Measurements from ENCODE around the gene PAGR1. TPM values are rescaled to one million over a fixed set of nuclear protein-coding genes. Genes with fewer than 3 reads are reported as not detected.

The PAGR1 gene
- total RNA-seq, 1 donor from 2014 or later = 23.0 TPM

GRCh38 chr16:29844575-29845331 lies 28.8 kb downstream of the PAGR1 start:
- Mint-ChIP-seq H3K9me3 (ENCODE audit: low read depth) (no peaks in the 10 kb centered on the region), H3K4me1 (ENCODE audit: low read depth) (peaks cover 4% of the 10 kb centered on the region), H3K4me3 (ENCODE audit: unreplicated experiment) (no peak overlapping the region), H3K27me3 (ENCODE audit: low read depth) (no peaks in the 10 kb centered on the region), H3K27ac (ENCODE audit: unreplicated experiment) (no peak overlapping the region), H3K36me3 (ENCODE audit: low read depth) (peaks cover 31% of the 10 kb centered on the region)
- DNase-seq (ENCODE audit: low spot score) = no peak
- TF ChIP-seq, protein P1, sequence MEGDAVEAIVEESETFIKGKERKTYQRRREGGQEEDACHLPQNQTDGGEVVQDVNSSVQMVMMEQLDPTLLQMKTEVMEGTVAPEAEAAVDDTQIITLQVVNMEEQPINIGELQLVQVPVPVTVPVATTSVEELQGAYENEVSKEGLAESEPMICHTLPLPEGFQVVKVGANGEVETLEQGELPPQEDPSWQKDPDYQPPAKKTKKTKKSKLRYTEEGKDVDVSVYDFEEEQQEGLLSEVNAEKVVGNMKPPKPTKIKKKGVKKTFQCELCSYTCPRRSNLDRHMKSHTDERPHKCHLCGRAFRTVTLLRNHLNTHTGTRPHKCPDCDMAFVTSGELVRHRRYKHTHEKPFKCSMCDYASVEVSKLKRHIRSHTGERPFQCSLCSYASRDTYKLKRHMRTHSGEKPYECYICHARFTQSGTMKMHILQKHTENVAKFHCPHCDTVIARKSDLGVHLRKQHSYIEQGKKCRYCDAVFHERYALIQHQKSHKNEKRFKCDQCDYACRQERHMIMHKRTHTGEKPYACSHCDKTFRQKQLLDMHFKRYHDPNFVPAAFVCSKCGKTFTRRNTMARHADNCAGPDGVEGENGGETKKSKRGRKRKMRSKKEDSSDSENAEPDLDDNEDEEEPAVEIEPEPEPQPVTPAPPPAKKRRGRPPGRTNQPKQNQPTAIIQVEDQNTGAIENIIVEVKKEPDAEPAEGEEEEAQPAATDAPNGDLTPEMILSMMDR (IDR thresholded peaks at IDR 0.05) = no peak

GRCh38 chr16:29845656-29846055 lies 29.7 kb downstream of the PAGR1 start:
- TF ChIP-seq, protein P1 (IDR thresholded peaks at IDR 0.05) = no peak
- no peak overlapping the region for H3K4me3 Mint-ChIP-seq (ENCODE audit: unreplicated experiment)
- H3K9me3 Mint-ChIP-seq (ENCODE audit: low read depth) = no peaks in the 10 kb centered on the region
- DNase-seq (ENCODE audit: low spot score) = no peak
- H3K27ac Mint-ChIP-seq (ENCODE audit: unreplicated experiment) = no peak overlapping the region
- H3K36me3 Mint-ChIP-seq (ENCODE audit: low read depth) = peaks cover 27% of the 10 kb centered on the region
- peaks cover 4% of the 10 kb centered on the region for H3K4me1 Mint-ChIP-seq (ENCODE audit: low read depth)
- no peaks in the 10 kb centered on the region for H3K27me3 Mint-ChIP-seq (ENCODE audit: low read depth)

- Mint-ChIP-seq H3K4me1 (ENCODE audit: low read depth) (peaks cover 4% of the 10 kb centered on the region), H3K4me3 (ENCODE audit: unreplicated experiment) (no peak overlapping the region), H3K27me3 (ENCODE audit: low read depth) (no peaks in the 10 kb centered on the region), H3K36me3 (ENCODE audit: low read depth) (peaks cover 22% of the 10 kb centered on the region), H3K9me3 (ENCODE audit: low read depth) (no peaks in the 10 kb centered on the region), H3K27ac (ENCODE audit: unreplicated experiment) (no peak overlapping the region)
- no peak for DNase-seq (ENCODE audit: low spot score)
- TF ChIP-seq, protein P1 (IDR thresholded peaks at IDR 0.05) = peak; percentile 84
These were observed 32.7 kb downstream of the PAGR1 start for GRCh38 chr16:29848420-29849297.

GRCh38 chr16:29849505-29849904 lies 33.6 kb downstream of the PAGR1 start:
- no peak overlapping the region for H3K4me3 Mint-ChIP-seq (ENCODE audit: unreplicated experiment)
- H3K27me3 Mint-ChIP-seq (ENCODE audit: low read depth) = no peaks in the 10 kb centered on the region
- DNase-seq (ENCODE audit: low spot score) = no peak
- TF ChIP-seq, protein P1 (IDR thresholded peaks at IDR 0.05) = no peak
- peaks cover 4% of the 10 kb centered on the region for H3K4me1 Mint-ChIP-seq (ENCODE audit: low read depth)
- no peak overlapping the region for H3K27ac Mint-ChIP-seq (ENCODE audit: unreplicated experiment)
- H3K9me3 Mint-ChIP-seq (ENCODE audit: low read depth) = no peaks in the 10 kb centered on the region
- H3K36me3 Mint-ChIP-seq (ENCODE audit: low read depth) = peaks cover 19% of the 10 kb centered on the region

GRCh38 chr16:29850998-29851397 lies 35.0 kb downstream of the PAGR1 start:
- no peak for DNase-seq (ENCODE audit: low spot score)
- Mint-ChIP-seq H3K27me3 (ENCODE audit: low read depth) (no peaks in the 10 kb centered on the region), H3K27ac (ENCODE audit: unreplicated experiment) (no peak overlapping the region), H3K4me3 (ENCODE audit: unreplicated experiment) (no peak overlapping the region), H3K36me3 (ENCODE audit: low read depth) (peaks cover 8% of the 10 kb centered on the region), H3K9me3 (ENCODE audit: low read depth) (no peaks in the 10 kb centered on the region), H3K4me1 (ENCODE audit: low read depth) (peaks cover 4% of the 10 kb centered on the region)
- TF ChIP-seq, protein P1 (IDR thresholded peaks at IDR 0.05) = no peak
